IMR-90 (cell line): ENCODE measurements around the gene CDON. TPM values are rescaled to one million over a fixed set of nuclear protein-coding genes. Genes with fewer than 3 reads are reported as not detected.

Source experiments
- ATAC-seq: fragments of 200-7000 bp; cut with Tn5 transposase; 2 replicates; pipeline ENCODE4 v1.9.1; 2020; ENCODE audit warnings: low read depth, mild to moderate bottlenecking, moderate library complexity
- BruUV-seq: library from RNA; stranded (reverse); fragments of 400-500 nt; replicated peaks from 2 replicates; lab custom pipeline; 2021; lab: Mats Ljungman, UMichigan
- CTCF ChIA-PET: fragments of 300-600 bp; formaldehyde crosslinking; extraction: SDS; loops from one replicate; lab custom pipeline; 2021; ENCODE audit warnings: antibody characterized with exemption; lab: Yijun Ruan, JAX
- POLR2A ChIA-PET: fragments of 300-600 bp; sonication (Branson Sonifier 250); formaldehyde crosslinking; loops from one replicate; lab custom pipeline; 2022; ENCODE audit warnings: antibody characterized with exemption; ENCODE audit not compliant: unreplicated experiment; lab: Charles Lee
- DNase-seq: peaks from one replicate; pipeline ENCODE4 v3.0.0; 2013
- H2AFZ ChIP-seq: replicated peaks from 2 replicates; pipeline ENCODE3; 2013; ENCODE audit warnings: low read length, mild to moderate bottlenecking; ENCODE audit not compliant: poor library complexity
- H2AK5ac ChIP-seq: 2 replicates; pipeline ENCODE4 v1.6.1; 2013; ENCODE audit warnings: low read depth, low read length, inconsistent platforms
- H2AK9ac ChIP-seq: replicated peaks from 2 replicates; pipeline ENCODE3; 2013; ENCODE audit warnings: mild to moderate bottlenecking, low read depth, low read length, moderate library complexity; ENCODE audit not compliant: poor library complexity
- H2BK120ac ChIP-seq: 2 replicates; pipeline ENCODE4 v1.6.1; 2013; ENCODE audit warnings: low read depth, low read length, inconsistent platforms
- H2BK15ac ChIP-seq: 3 replicates; pipeline ENCODE4 v1.6.1; 2013; ENCODE audit warnings: low read depth, low read length, inconsistent platforms
- H2BK20ac ChIP-seq: 2 replicates; pipeline ENCODE4 v1.6.1; 2013; ENCODE audit warnings: low read depth, mild to moderate bottlenecking, inconsistent platforms, low read length, moderate library complexity
- H2BK5ac ChIP-seq: 2 replicates; pipeline ENCODE4 v1.6.1; 2013; ENCODE audit warnings: mild to moderate bottlenecking, low read depth, low read length, inconsistent platforms; ENCODE audit not compliant: poor library complexity, severe bottlenecking
- H3K14ac ChIP-seq: replicated peaks from 2 replicates; pipeline ENCODE4 v1.6.1; 2013; ENCODE audit warnings: low read depth, low read length, inconsistent platforms
- H3K18ac ChIP-seq: 2 replicates; pipeline ENCODE4 v1.6.1; 2013; ENCODE audit warnings: low read depth, low read length, control low read depth
- H3K23ac ChIP-seq: 2 replicates; pipeline ENCODE4 v1.6.1; 2013; ENCODE audit warnings: low read depth, low read length, inconsistent platforms
- H3K27ac ChIP-seq: 2 replicates; pipeline ENCODE4 v1.5.1; 2013; ENCODE audit warnings: mild to moderate bottlenecking, control low read depth, low read length; ENCODE audit not compliant: insufficient read depth
- H3K27me3 ChIP-seq: 2 replicates; pipeline ENCODE4 v1.6.1; 2013; ENCODE audit warnings: low read length; ENCODE audit not compliant: control insufficient read depth, insufficient read depth
- H3K36me3 ChIP-seq: 2 replicates; pipeline ENCODE4 v1.6.1; 2013; ENCODE audit warnings: low read length, mixed read lengths; ENCODE audit not compliant: control insufficient read depth, insufficient read depth
- H3K4ac ChIP-seq: 2 replicates; pipeline ENCODE4 v1.6.1; 2013; ENCODE audit warnings: low read depth, low read length, inconsistent platforms
- H3K4me1 ChIP-seq: 2 replicates; pipeline ENCODE4 v1.6.1; 2013; ENCODE audit warnings: low read length, mixed read lengths; ENCODE audit not compliant: control insufficient read depth, insufficient read depth
- H3K4me2 ChIP-seq: 2 replicates; pipeline ENCODE4 v1.6.1; 2013; ENCODE audit warnings: low read depth, mild to moderate bottlenecking, control low read depth, low read length, moderate library complexity
- H3K4me3 ChIP-seq: 2 replicates; pipeline ENCODE4 v1.5.1; 2013; ENCODE audit warnings: low read depth, mild to moderate bottlenecking, control low read depth, low read length, moderate library complexity; ENCODE audit not compliant: insufficient read depth
- H3K56ac ChIP-seq: 2 replicates; pipeline ENCODE4 v1.6.1; 2013; ENCODE audit warnings: low read length, inconsistent platforms; ENCODE audit not compliant: insufficient read depth; ENCODE audit errors: extremely low read depth
- H3K79me1 ChIP-seq, 2 experiments: 2 replicates each; pipeline ENCODE4 v1.6.1; 2013; ENCODE audit warnings: low read length in 2 of 2, inconsistent platforms in 1 of 2, low read depth in 1 of 2
- H3K9ac ChIP-seq: 2 replicates; pipeline ENCODE4 v1.6.1; 2013; ENCODE audit warnings: low read depth, low read length, control low read depth
- H3K9me1 ChIP-seq: 2 replicates; pipeline ENCODE4 v1.6.1; 2013; ENCODE audit warnings: low read length, inconsistent platforms; ENCODE audit not compliant: insufficient read depth
- H3K9me3 ChIP-seq: 2 replicates; pipeline ENCODE4 v1.6.1; 2013; ENCODE audit warnings: low read length; ENCODE audit not compliant: control insufficient read depth, insufficient read depth
- H4K20me1 ChIP-seq: 2 replicates; pipeline ENCODE4 v1.6.1; 2013; ENCODE audit warnings: low read length, inconsistent platforms; ENCODE audit not compliant: insufficient read depth
- H4K5ac ChIP-seq: 2 replicates; pipeline ENCODE4 v1.6.1; 2013; ENCODE audit warnings: mild to moderate bottlenecking, low read depth, low read length, control low read depth
- H4K8ac ChIP-seq, 2 experiments: 2 replicates each; pipeline ENCODE4 v1.6.1; 2013; ENCODE audit warnings: low read depth in 2 of 2, low read length in 2 of 2, control low read depth in 1 of 2, inconsistent platforms in 1 of 2
- H4K91ac ChIP-seq: 2 replicates; pipeline ENCODE4 v1.6.1; 2013; ENCODE audit warnings: low read depth, low read length, inconsistent platforms; ENCODE audit not compliant: insufficient read depth
- BHLHE40 ChIP-seq: fragments of 150-350 bp; IDR thresholded peaks from 2 replicates; pipeline ENCODE4 v1.6.1; 2016; ENCODE audit warnings: mild to moderate bottlenecking, low read depth, low read length
- CEBPB ChIP-seq: IDR thresholded peaks from 2 replicates; pipeline ENCODE4 v1.6.1; 2012; ENCODE audit warnings: low read depth, low read length, improper control_type of control experiment
- CHD1 ChIP-seq: IDR thresholded peaks from 2 replicates; pipeline ENCODE4 v1.6.1; 2012; ENCODE audit warnings: low read depth, low read length, improper control_type of control experiment
- ELK1 ChIP-seq: fragments of 150-350 bp; IDR thresholded peaks from 2 replicates; pipeline ENCODE4 v1.6.1; 2016; ENCODE audit warnings: low read depth, mild to moderate bottlenecking, low read length, moderate library complexity, borderline replicate concordance
- FOS ChIP-seq: fragments of 150-350 bp; IDR thresholded peaks from 2 replicates; pipeline ENCODE4 v1.6.1; 2016; ENCODE audit warnings: low read depth, low read length
- MAFK ChIP-seq: IDR thresholded peaks from 2 replicates; pipeline ENCODE4 v1.6.1; 2012; ENCODE audit warnings: low read depth, low read length, improper control_type of control experiment
- MAZ ChIP-seq: IDR thresholded peaks from 2 replicates; pipeline ENCODE4 v1.6.1; 2012; ENCODE audit warnings: low read depth, mild to moderate bottlenecking, low read length, improper control_type of control experiment, moderate library complexity, borderline replicate concordance
- MXI1 ChIP-seq: IDR thresholded peaks from 2 replicates; pipeline ENCODE4 v1.6.1; 2012; ENCODE audit warnings: low read depth, mild to moderate bottlenecking, low read length, moderate library complexity, borderline replicate concordance
- NFE2L2 ChIP-seq: fragments of 150-350 bp; IDR thresholded peaks from 2 replicates; pipeline ENCODE4 v1.6.1; 2016; ENCODE audit warnings: low read depth, mild to moderate bottlenecking, low read length
- POLR2A ChIP-seq: IDR thresholded peaks from 2 replicates; pipeline ENCODE4 v1.6.1; 2012; ENCODE audit warnings: mild to moderate bottlenecking, low read depth, low read length
- RAD21 ChIP-seq: IDR thresholded peaks from 2 replicates; pipeline ENCODE4 v1.6.1; 2012; ENCODE audit warnings: low read length, improper control_type of control experiment
- RCOR1 ChIP-seq: IDR thresholded peaks from 2 replicates; pipeline ENCODE4 v1.6.1; 2012; ENCODE audit warnings: mild to moderate bottlenecking, low read length, improper control_type of control experiment; ENCODE audit not compliant: insufficient replicate concordance
- RFX5 ChIP-seq: IDR thresholded peaks from 2 replicates; pipeline ENCODE4 v1.8.0; 2012; ENCODE audit warnings: low read depth, mild to moderate bottlenecking, low read length, moderate library complexity
- SMC3 ChIP-seq: fragments of 150-350 bp; IDR thresholded peaks from 2 replicates; pipeline ENCODE4 v1.6.1; 2016; ENCODE audit warnings: low read depth, mild to moderate bottlenecking, antibody characterized with exemption, low read length, moderate library complexity
- USF2 ChIP-seq: fragments of 150-350 bp; IDR thresholded peaks from 2 replicates; pipeline ENCODE4 v1.6.1; 2017; ENCODE audit warnings: mild to moderate bottlenecking, antibody characterized with exemption, low read length, low read depth
- WGBS, 2 experiments: methylation state at CpG; one replicate each; pipeline versions ENCODE4 v1.1.5 to v1.1.7; 2013; ENCODE audit warnings: missing lambda C conversion rate in 2 of 2; ENCODE audit not compliant: insufficient read length in 1 of 2; ENCODE audit errors: extremely low coverage in 2 of 2; 5-methylcytosine and 5-hydroxymethylcytosine counted together
- dilution Hi-C: fragments of 300-500 bp; cut with HindIII; formaldehyde crosslinking; loops from one replicate; pipeline ENCODE4 v1.14.3; 2018; ENCODE audit warnings: low sequenced_read_pairs; ENCODE audit not compliant: unreplicated experiment
- in situ Hi-C: fragments of 300-500 bp; cut with MboI; formaldehyde crosslinking; loops from 3 replicates; pipeline ENCODE4 v1.14.3; 2019; ENCODE audit warnings: low sequenced_read_pairs, inconsistent platforms, mixed read lengths
- intact Hi-C: fragments of 100-400 bp; cut with micrococcal nuclease; formaldehyde crosslinking; loops from 2 replicates; pipeline ENCODE4 v1.10.0; 2022
- polyA plus RNA-seq, 3 experiments: library from polyadenylated mRNA; depleted of rRNA; stranded (reverse); fragments of >200 nt; gene quantifications; 2 replicates each; pipeline ENCODE4 v1.2.3, GENCODE V29; 2012; ENCODE audit warnings: low replicate concordance in 1 of 3
- total RNA-seq: library from RNA; depleted of rRNA; stranded (reverse); fragments of >200 nt; gene quantifications from 2 replicates; pipeline ENCODE4 v1.2.3, GENCODE V29; 2012

CDON gene
- total and polyA plus RNA-seq, 2 of the 4 experiments (the other 2 are of a cell fraction): 1.2 to 3.8 TPM

GRCh38 chr11:125952559-125952958 is 110.1 kb downstream of the CDON start:
- H2AK5ac ChIP-seq: no peak overlapping the region
- no peak overlapping the region for H3K56ac ChIP-seq
- no peak for DNase-seq
- H3K9ac ChIP-seq: no peak overlapping the region
- TF ChIP-seq RCOR1 (no peak), MAFK (no peak), CHD1 (no peak), MAZ (no peak), BHLHE40 (no peak), FOS (no peak), RFX5 (no peak), POLR2A (no peak), ELK1 (no peak), MXI1 (no peak), CEBPB (no peak), USF2 (no peak), RAD21 (no peak), NFE2L2 (no peak), SMC3 (no peak)
- CTCF ChIA-PET: no interaction called here
- H3K79me1 ChIP-seq: no peaks in the 10 kb centered on the region
- no peaks in the 10 kb centered on the region for H4K20me1 ChIP-seq
- dilution Hi-C loops: no loop called here
- no peak overlapping the region for H2BK5ac ChIP-seq
- no peaks in the 10 kb centered on the region for H3K9me1 ChIP-seq
- no peaks in the 10 kb centered on the region for H3K4me1 ChIP-seq
- no peak overlapping the region for H3K4me2 ChIP-seq
- POLR2A ChIA-PET: no interaction called here
- no peaks in the 10 kb centered on the region for H3K36me3 ChIP-seq
- intact Hi-C loops: no loop called here
- H3K18ac ChIP-seq: no peak overlapping the region
- no peak overlapping the region for H3K4me3 ChIP-seq
- H4K91ac ChIP-seq: no peak overlapping the region
- H3K27ac ChIP-seq: no peak overlapping the region
- BruUV-seq: no TSS peak
- H3K27me3 ChIP-seq: peaks cover 4% of the 10 kb centered on the region
- H3K23ac ChIP-seq: no peak overlapping the region
- H2AK9ac ChIP-seq: no peak overlapping the region
- no peak overlapping the region for H2BK15ac ChIP-seq
- no peak for ATAC-seq
- WGBS, 2 experiments: no CpG with 5 or more reads among the region's 2 CpGs
- H3K9me3 ChIP-seq: no peaks in the 10 kb centered on the region
- in situ Hi-C loops: no loop called here
- H2BK120ac ChIP-seq: no peak overlapping the region
- H2BK20ac ChIP-seq: no peak overlapping the region
- H2AFZ ChIP-seq: no peak overlapping the region
- no peak overlapping the region for H4K8ac ChIP-seq
- H3K14ac ChIP-seq: no peak overlapping the region
- H3K4ac ChIP-seq: no peak overlapping the region
- no peak overlapping the region for H4K5ac ChIP-seq
